ENCODE data around the gene DIS3. TPM values are rescaled to one million over a fixed set of nuclear protein-coding genes. Genes with fewer than 3 reads are reported as not detected.
"Not testable (repeated sequence)": the region's sequence is repeated elsewhere in the genome, so short reads cannot be mapped to it uniquely, and the experiment has no call there.

DIS3 gene
- total RNA-seq, 5 donors from 2014 or later (not counting 1 experiment from before 2014, with no cell fraction given), result 30.4 to 37.5 (median 36.8) TPM

DNA sequence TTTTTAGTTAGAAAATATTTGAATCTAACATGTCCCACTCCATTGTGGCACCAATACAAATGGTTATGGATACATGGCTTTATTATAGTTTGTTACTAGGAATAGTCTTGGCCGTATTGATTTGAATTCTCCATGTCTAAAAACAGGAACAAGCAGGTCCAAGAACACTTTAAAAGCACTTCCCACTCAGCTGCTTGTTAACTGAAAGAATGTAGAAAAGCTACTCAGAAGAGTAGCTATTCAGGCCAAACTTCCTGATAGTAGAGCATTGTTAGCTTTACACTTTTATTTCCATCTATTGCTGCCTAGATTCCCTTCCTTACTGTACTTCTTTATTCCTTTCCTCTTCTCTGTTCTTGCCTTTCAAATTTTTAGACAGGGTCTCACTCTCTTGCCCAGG lies 7.1 kb upstream of the DIS3 start:
- H3K36me3 ChIP-seq (ENCODE audit: control insufficient read depth in 2 of 2, extremely low read depth in 1 of 2, insufficient read depth in 1 of 2, low read length in 1 of 2), result peaks cover 8 to 25% of the 10 kb centered on the region in 2 donors
- H3K27me3 ChIP-seq (replicated peaks in 1 of 2; ENCODE audit: control insufficient read depth in 2 of 2, extremely low read depth in 1 of 2, insufficient read depth in 2 of 2, low read length in 1 of 2), result no peaks in the 10 kb centered on the region
- CTCF ChIA-PET, result interaction anchor here in 1 of 2 donors (1.4 kb wide), 1 partner anchor 34 kb away, joined by 3 read pairs; no protein-coding TSS in a partner anchor
- no peak overlapping the region for H3K4me3 ChIP-seq (ENCODE audit: control insufficient read depth in 1 of 2, extremely low read depth in 1 of 2, low read length in 1 of 2)
- no peak overlapping the region for H3K27ac ChIP-seq (ENCODE audit: low read length)
- Mint-ChIP-seq H3K4me3 (no peak overlapping the region), H3K36me3 (peaks cover 40% of the 10 kb centered on the region), H3K27ac (no peak overlapping the region), H3K27me3 (no peaks in the 10 kb centered on the region), H3K9me3 (peaks cover 0 to under 1% (median 0%) of the 10 kb centered on the region in 3 donors), H3K4me1 (peaks cover 37 to 40% (median 39%) of the 10 kb centered on the region in 3 donors)
- peaks cover 0 to 8% of the 10 kb centered on the region in 2 experiments for H3K4me1 ChIP-seq (ENCODE audit: control insufficient read depth in 1 of 2, extremely low read depth in 1 of 2, insufficient read depth in 2 of 2, low read length in 2 of 2)
- no peak for DNase-seq
- WGBS (ENCODE audit: insufficient coverage), result no CpG with 5 or more reads among the region's 1 CpG
- no peak for ATAC-seq (replicated peaks in 1 of 4)
- POLR2A ChIA-PET, result interaction anchor here (1.0 to 1.4 kb wide), 2 partner anchors 10 to 27 kb away, joined by 3 read pairs; no protein-coding TSS in a partner anchor
- no peaks in the 10 kb centered on the region for H3K9me3 ChIP-seq

- H3K9me3 ChIP-seq; CTCF ChIA-PET; H3K36me3 ChIP-seq (ENCODE audit: control insufficient read depth in 2 of 2, extremely low read depth in 1 of 2, insufficient read depth in 1 of 2, low read length in 1 of 2); H3K27me3 ChIP-seq (replicated peaks in 1 of 2; ENCODE audit: control insufficient read depth in 2 of 2, extremely low read depth in 1 of 2, insufficient read depth in 2 of 2, low read length in 1 of 2); DNase-seq; H3K4me3 ChIP-seq (ENCODE audit: control insufficient read depth in 1 of 2, extremely low read depth in 1 of 2, low read length in 1 of 2); H3K4me3 Mint-ChIP-seq; H3K27ac ChIP-seq (ENCODE audit: low read length); ATAC-seq (replicated peaks in 1 of 4); H3K27me3 Mint-ChIP-seq; H3K9me3 Mint-ChIP-seq: not testable (repeated sequence)
- POLR2A ChIA-PET, result interaction anchor here in 1 of 2 donors (0.7 kb wide), 1 partner anchor 17 kb away, joined by 3 read pairs; no protein-coding TSS in a partner anchor
- peaks cover 60 to 65% (median 61%) of the 10 kb centered on the region in 3 donors for H3K4me1 Mint-ChIP-seq
- peaks cover 11 to 25% of the 10 kb centered on the region in 2 experiments for H3K4me1 ChIP-seq (ENCODE audit: control insufficient read depth in 1 of 2, extremely low read depth in 1 of 2, insufficient read depth in 2 of 2, low read length in 2 of 2)
- peaks cover 22% of the 10 kb centered on the region for H3K36me3 Mint-ChIP-seq
- WGBS (ENCODE audit: insufficient coverage), result 100% methylated on average over 1 of the region's 4 CpGs
- peak overlapping the region in 1 of 2 donors; percentile 53 for H3K27ac Mint-ChIP-seq
Measured at GRCh38 chr13:72784679-72785078, 3.0 kb upstream of the DIS3 start.

- peaks cover 17 to 31% of the 10 kb centered on the region in 2 experiments for H3K4me1 ChIP-seq (ENCODE audit: control insufficient read depth in 1 of 2, extremely low read depth in 1 of 2, insufficient read depth in 2 of 2, low read length in 2 of 2)
- no peaks in the 10 kb centered on the region for H3K27me3 ChIP-seq (replicated peaks in 1 of 2; ENCODE audit: control insufficient read depth in 2 of 2, extremely low read depth in 1 of 2, insufficient read depth in 2 of 2, low read length in 1 of 2)
- Mint-ChIP-seq H3K27ac (peak overlapping the region; percentile 97 to 98), H3K27me3 (no peaks in the 10 kb centered on the region), H3K4me3 (peak overlapping the region; percentile 98 to 99 (median 99)), H3K36me3 (peaks cover 27% of the 10 kb centered on the region), H3K4me1 (peaks cover 67 to 70% (median 68%) of the 10 kb centered on the region in 3 donors), H3K9me3 (no peaks in the 10 kb centered on the region)
- peak overlapping the region; percentile 73 for H3K27ac ChIP-seq (ENCODE audit: low read length)
- DNase-seq (peak in 1 of 35 experiments; percentile 22), ATAC-seq (replicated peaks in 1 of 4) (no peak)
- H3K36me3 ChIP-seq (ENCODE audit: control insufficient read depth in 2 of 2, extremely low read depth in 1 of 2, insufficient read depth in 1 of 2, low read length in 1 of 2), result peaks cover 0 to 18% of the 10 kb centered on the region in 2 donors
- ChIA-PET CTCF (no interaction called here), POLR2A (no interaction called here)
- no CpG with 5 or more reads among the region's 7 CpGs for WGBS (ENCODE audit: insufficient coverage)
- no peaks in the 10 kb centered on the region for H3K9me3 ChIP-seq
- peak overlapping the region in 1 of 2 donors; percentile 76 for H3K4me3 ChIP-seq (ENCODE audit: control insufficient read depth in 1 of 2, extremely low read depth in 1 of 2, low read length in 1 of 2)
Measured at GRCh38 chr13:72782717-72783116, 1.0 kb upstream of the DIS3 start.

DNA sequence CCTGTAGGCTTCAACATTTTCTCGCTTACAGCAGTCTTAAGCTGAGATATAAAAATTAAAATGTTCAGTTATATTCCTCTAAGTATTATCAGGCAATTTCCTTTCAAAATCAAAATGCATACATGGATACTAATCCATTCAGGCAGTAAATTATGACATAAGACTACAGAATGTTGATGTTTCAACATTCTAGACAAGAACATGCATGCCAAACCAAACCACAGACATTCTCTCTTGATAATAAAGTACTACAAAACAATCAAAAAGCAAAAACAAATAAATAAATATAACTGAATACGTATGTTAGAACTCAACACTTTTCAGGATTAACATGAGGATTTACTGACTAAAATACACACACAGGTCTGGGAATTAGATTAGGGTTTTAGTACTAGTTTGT lies 7.7 kb downstream of the DIS3 start:
- WGBS (ENCODE audit: insufficient coverage), result no CpG with 5 or more reads among the region's 2 CpGs
- no peaks in the 10 kb centered on the region for H3K27me3 ChIP-seq (replicated peaks in 1 of 2; ENCODE audit: control insufficient read depth in 2 of 2, extremely low read depth in 1 of 2, insufficient read depth in 2 of 2, low read length in 1 of 2)
- no peak overlapping the region for H3K4me3 ChIP-seq (ENCODE audit: control insufficient read depth in 1 of 2, extremely low read depth in 1 of 2, low read length in 1 of 2)
- no peak overlapping the region for H3K27ac Mint-ChIP-seq
- DNase-seq (no peak), ATAC-seq (replicated peaks in 1 of 4) (no peak)
- no peaks in the 10 kb centered on the region for H3K9me3 Mint-ChIP-seq
- peaks cover 66% of the 10 kb centered on the region for H3K36me3 Mint-ChIP-seq
- peaks cover under 1 to 5% of the 10 kb centered on the region in 2 experiments for H3K4me1 ChIP-seq (ENCODE audit: control insufficient read depth in 1 of 2, extremely low read depth in 1 of 2, insufficient read depth in 2 of 2, low read length in 2 of 2)
- no peaks in the 10 kb centered on the region for H3K27me3 Mint-ChIP-seq
- H3K36me3 ChIP-seq (ENCODE audit: control insufficient read depth in 2 of 2, extremely low read depth in 1 of 2, insufficient read depth in 1 of 2, low read length in 1 of 2), result peaks cover 0 to 90% of the 10 kb centered on the region in 2 donors
- no peak overlapping the region for H3K4me3 Mint-ChIP-seq
- CTCF ChIA-PET, result no interaction called here
- H3K9me3 ChIP-seq, result no peaks in the 10 kb centered on the region
- no peak overlapping the region for H3K27ac ChIP-seq (ENCODE audit: low read length)
- H3K4me1 Mint-ChIP-seq, result peaks cover 17 to 24% (median 22%) of the 10 kb centered on the region in 3 donors
- POLR2A ChIA-PET, result no interaction called here

GRCh38 chr13:72763411-72763810 lies 18.3 kb downstream of the DIS3 start:
- ChIA-PET POLR2A (no interaction called here), CTCF (no interaction called here)
- H3K27me3 Mint-ChIP-seq, result no peaks in the 10 kb centered on the region
- H3K9me3 Mint-ChIP-seq, result no peaks in the 10 kb centered on the region
- Histone ChIP-seq H3K4me1 (ENCODE audit: control insufficient read depth in 1 of 2, extremely low read depth in 1 of 2, insufficient read depth in 2 of 2, low read length in 2 of 2) (no peaks in the 10 kb centered on the region), H3K4me3 (ENCODE audit: control insufficient read depth in 1 of 2, extremely low read depth in 1 of 2, low read length in 1 of 2) (no peak overlapping the region), H3K27ac (ENCODE audit: low read length) (no peak overlapping the region), H3K9me3 (no peaks in the 10 kb centered on the region), H3K27me3 (replicated peaks in 1 of 2; ENCODE audit: control insufficient read depth in 2 of 2, extremely low read depth in 1 of 2, insufficient read depth in 2 of 2, low read length in 1 of 2) (no peaks in the 10 kb centered on the region), H3K36me3 (ENCODE audit: control insufficient read depth in 2 of 2, extremely low read depth in 1 of 2, insufficient read depth in 1 of 2, low read length in 1 of 2) (peaks cover 3 to 90% of the 10 kb centered on the region in 2 donors)
- peaks cover 0 to 1% (median 0%) of the 10 kb centered on the region in 3 donors for H3K4me1 Mint-ChIP-seq
- whole genome bisulfite sequencing (ENCODE audit: insufficient coverage), result no CpG with 5 or more reads among the region's 2 CpGs
- H3K36me3 Mint-ChIP-seq, result peaks cover 61% of the 10 kb centered on the region
- no peak overlapping the region for H3K27ac Mint-ChIP-seq
- DNase-seq, result no peak
- no peak overlapping the region for H3K4me3 Mint-ChIP-seq
- ATAC-seq (replicated peaks in 1 of 4), result no peak

- CTCF ChIA-PET, result no interaction called here
- Mint-ChIP-seq H3K36me3 (peaks cover 47% of the 10 kb centered on the region), H3K27ac (no peak overlapping the region)
Measured at GRCh38 chr13:72760189-72760588, 21.5 kb downstream of the DIS3 start.

More at GRCh38 chr13:72760189-72760588, 21.5 kb downstream of the DIS3 start:
- H3K27ac ChIP-seq (ENCODE audit: low read length), result no peak overlapping the region
- H3K27me3 ChIP-seq (replicated peaks in 1 of 2; ENCODE audit: control insufficient read depth in 2 of 2, extremely low read depth in 1 of 2, insufficient read depth in 2 of 2, low read length in 1 of 2), result no peaks in the 10 kb centered on the region
- ATAC-seq (replicated peaks in 1 of 4) (no peak), DNase-seq (no peak)
- H3K36me3 ChIP-seq (ENCODE audit: control insufficient read depth in 2 of 2, extremely low read depth in 1 of 2, insufficient read depth in 1 of 2, low read length in 1 of 2), result peaks cover 2 to 88% of the 10 kb centered on the region in 2 donors
- Mint-ChIP-seq H3K27me3 (no peaks in the 10 kb centered on the region), H3K9me3 (no peaks in the 10 kb centered on the region), H3K4me3 (no peak overlapping the region), H3K4me1 (peaks cover 0 to 4% (median 1%) of the 10 kb centered on the region in 3 donors)
- H3K4me1 ChIP-seq (ENCODE audit: control insufficient read depth in 1 of 2, extremely low read depth in 1 of 2, insufficient read depth in 2 of 2, low read length in 2 of 2), result no peaks in the 10 kb centered on the region
- H3K4me3 ChIP-seq (ENCODE audit: control insufficient read depth in 1 of 2, extremely low read depth in 1 of 2, low read length in 1 of 2), result no peak overlapping the region
- H3K9me3 ChIP-seq, result no peaks in the 10 kb centered on the region
- POLR2A ChIA-PET, result no interaction called here
- WGBS (ENCODE audit: insufficient coverage), result no CpG with 5 or more reads among the region's 3 CpGs
